ENCODE measurements around the gene NUP210L.
"Not testable (repeated sequence)": the region's sequence is repeated elsewhere in the genome, so short reads cannot be mapped to it uniquely, and the experiment has no call there.

The NUP210L gene

DNA sequence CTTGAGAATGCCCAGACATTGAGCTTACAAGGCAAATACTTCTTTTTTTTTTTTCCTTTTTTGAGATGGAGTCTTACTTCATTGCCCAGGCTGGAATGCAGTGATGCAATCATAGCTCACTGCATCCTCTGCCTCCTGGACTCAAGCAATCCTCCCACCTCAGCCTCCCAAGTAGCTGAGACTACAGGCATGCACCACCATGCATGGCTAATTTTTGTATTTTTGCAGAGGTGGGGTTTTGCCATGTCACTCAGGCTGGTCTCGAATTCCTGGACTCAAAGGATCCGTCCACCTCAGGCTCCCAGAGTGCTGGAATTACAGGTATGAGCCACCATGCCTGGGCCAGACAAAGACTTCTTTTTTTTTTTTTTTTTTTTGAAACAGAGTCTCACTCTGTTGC is 79.1 kb downstream of the NUP210L start:
- no peak for DNase-seq (ENCODE audit: low read depth)
- H3K4me3 ChIP-seq (ENCODE audit: low read depth, low read length), result no peak overlapping the region
- in situ Hi-C loops (cut with HindIII; ENCODE audit: low sequenced_read_pairs), result no loop called here
- TF ChIP-seq, protein P1, sequence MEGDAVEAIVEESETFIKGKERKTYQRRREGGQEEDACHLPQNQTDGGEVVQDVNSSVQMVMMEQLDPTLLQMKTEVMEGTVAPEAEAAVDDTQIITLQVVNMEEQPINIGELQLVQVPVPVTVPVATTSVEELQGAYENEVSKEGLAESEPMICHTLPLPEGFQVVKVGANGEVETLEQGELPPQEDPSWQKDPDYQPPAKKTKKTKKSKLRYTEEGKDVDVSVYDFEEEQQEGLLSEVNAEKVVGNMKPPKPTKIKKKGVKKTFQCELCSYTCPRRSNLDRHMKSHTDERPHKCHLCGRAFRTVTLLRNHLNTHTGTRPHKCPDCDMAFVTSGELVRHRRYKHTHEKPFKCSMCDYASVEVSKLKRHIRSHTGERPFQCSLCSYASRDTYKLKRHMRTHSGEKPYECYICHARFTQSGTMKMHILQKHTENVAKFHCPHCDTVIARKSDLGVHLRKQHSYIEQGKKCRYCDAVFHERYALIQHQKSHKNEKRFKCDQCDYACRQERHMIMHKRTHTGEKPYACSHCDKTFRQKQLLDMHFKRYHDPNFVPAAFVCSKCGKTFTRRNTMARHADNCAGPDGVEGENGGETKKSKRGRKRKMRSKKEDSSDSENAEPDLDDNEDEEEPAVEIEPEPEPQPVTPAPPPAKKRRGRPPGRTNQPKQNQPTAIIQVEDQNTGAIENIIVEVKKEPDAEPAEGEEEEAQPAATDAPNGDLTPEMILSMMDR (IDR thresholded peaks at IDR 0.05; ENCODE audit: low read depth, low read length, missing control alignments), result no peak

DNA sequence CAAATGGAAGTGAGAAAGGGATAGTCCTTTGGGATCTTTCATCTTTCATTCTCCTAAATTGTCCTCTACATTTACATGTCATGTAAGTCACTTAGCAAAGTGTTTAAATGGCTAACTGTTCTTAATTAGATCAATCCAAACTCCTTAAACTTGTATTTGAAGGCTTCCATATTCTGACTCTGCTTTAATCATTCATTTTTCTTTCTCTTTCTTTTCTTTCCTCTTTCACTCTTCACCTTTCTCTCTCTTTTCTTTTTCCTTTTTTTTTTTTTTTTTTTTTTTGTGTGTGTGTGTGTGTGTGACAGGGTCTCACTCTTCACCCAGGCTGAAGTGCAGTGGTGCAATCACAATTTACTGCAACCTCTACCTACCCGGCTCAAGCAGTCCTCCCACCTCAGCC is 92.6 kb downstream of the NUP210L start:
- in situ Hi-C loops (cut with HindIII; ENCODE audit: low sequenced_read_pairs), result loop anchor here (5.0 kb wide), 1 partner anchor 40 kb away; no protein-coding TSS in a partner anchor
- H3K4me3 ChIP-seq (ENCODE audit: low read depth, low read length), result no peak overlapping the region
- DNase-seq (ENCODE audit: low read depth), result no peak
- TF ChIP-seq, protein P1 (IDR thresholded peaks at IDR 0.05; ENCODE audit: low read depth, low read length, missing control alignments), result no peak

DNA sequence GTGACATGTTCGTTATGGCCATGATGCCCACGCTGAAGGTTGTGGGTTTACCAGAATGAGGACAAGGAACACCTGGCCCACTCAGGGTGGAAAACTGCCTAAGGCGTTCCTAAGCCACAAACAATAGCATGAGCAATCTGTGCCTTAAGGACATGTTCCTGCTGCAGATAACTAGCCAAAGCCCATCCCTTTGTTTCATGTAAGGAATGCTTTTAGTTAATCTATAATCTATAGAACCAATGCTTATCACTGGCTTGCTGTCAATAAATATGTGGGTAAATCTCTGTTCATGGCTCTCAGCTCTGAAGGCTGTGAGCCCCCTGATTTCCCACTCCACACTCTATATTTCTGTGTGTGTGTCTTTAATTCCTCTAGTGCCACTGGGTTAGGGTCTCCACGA is 107.4 kb downstream of the NUP210L start:
- in situ Hi-C loops (cut with HindIII; ENCODE audit: low sequenced_read_pairs); H3K4me3 ChIP-seq (ENCODE audit: low read depth, low read length); DNase-seq (ENCODE audit: low read depth): not testable (repeated sequence)

DNA sequence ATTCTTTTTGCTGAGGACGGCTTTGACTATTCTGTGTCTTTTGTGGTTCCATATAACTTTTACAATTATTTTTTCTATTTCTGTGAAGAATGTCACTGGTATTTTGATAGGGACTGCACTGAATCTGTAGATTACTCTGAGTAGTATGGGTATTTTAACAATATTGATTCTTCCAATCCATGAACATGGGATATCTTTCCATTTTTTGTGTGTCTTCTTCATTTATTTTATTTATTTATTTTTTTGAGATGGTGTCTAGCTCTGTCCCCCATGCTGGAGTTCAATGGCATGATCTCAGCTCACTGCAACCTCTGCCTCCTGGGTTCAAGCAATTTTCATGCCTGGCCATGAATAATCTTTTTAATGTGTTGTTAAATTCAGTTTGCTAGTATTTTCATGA is 121.2 kb downstream of the NUP210L start:
- DNase-seq (ENCODE audit: low read depth); in situ Hi-C loops (cut with HindIII; ENCODE audit: low sequenced_read_pairs); H3K4me3 ChIP-seq (ENCODE audit: low read depth, low read length): not testable (repeated sequence)

DNA sequence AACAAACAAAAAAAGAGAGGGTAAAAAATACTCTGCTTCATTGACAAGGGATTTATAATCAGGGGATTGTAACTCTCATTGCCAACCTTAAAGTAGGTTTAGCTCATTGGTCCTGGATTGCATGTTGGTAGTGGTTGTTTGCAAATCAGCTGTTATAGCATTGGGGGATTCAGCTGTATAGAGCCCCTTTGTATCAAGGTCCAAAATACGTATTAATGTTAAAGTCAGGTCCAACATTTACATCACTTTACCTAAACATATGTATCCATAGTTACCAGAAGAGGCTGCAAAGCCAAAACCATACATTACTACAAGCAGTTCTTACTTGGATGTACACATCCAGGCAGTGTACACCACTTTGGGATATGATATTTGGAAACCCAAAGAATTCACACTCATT is 134.9 kb downstream of the NUP210L start:
- no peak for DNase-seq (ENCODE audit: low read depth)
- TF ChIP-seq, protein P1 (IDR thresholded peaks at IDR 0.05; ENCODE audit: low read depth, low read length, missing control alignments), result no peak
- no peak overlapping the region for H3K4me3 ChIP-seq (ENCODE audit: low read depth, low read length)
- in situ Hi-C loops (cut with HindIII; ENCODE audit: low sequenced_read_pairs), result loop anchor here (5.0 kb wide), 1 partner anchor 42 kb away; no protein-coding TSS in a partner anchor

DNA sequence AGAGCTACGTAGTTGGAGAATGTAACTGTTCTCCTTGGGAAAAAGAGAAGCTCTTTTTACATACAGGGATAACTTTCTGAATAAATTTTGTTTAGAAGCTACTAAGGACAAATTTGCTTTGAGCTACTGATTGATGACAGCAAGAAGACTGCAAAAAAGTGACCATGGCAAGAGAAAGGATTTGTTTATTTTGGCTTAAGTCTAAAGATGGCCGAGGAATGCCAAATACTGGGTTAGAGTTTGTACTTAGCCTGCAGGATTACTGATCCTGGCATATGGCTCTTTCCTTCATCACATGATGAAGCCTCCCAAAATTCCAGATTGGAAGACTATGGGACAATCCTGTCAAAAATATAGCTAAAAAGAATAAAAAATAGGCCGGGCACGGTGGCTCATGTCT is 135.6 kb downstream of the NUP210L start:
- in situ Hi-C loops (cut with HindIII; ENCODE audit: low sequenced_read_pairs), result no loop called here
- TF ChIP-seq, protein P1 (IDR thresholded peaks at IDR 0.05; ENCODE audit: low read depth, low read length, missing control alignments), result no peak
- H3K4me3 ChIP-seq (ENCODE audit: low read depth, low read length), result no peak overlapping the region
- DNase-seq (ENCODE audit: low read depth), result no peak

DNA sequence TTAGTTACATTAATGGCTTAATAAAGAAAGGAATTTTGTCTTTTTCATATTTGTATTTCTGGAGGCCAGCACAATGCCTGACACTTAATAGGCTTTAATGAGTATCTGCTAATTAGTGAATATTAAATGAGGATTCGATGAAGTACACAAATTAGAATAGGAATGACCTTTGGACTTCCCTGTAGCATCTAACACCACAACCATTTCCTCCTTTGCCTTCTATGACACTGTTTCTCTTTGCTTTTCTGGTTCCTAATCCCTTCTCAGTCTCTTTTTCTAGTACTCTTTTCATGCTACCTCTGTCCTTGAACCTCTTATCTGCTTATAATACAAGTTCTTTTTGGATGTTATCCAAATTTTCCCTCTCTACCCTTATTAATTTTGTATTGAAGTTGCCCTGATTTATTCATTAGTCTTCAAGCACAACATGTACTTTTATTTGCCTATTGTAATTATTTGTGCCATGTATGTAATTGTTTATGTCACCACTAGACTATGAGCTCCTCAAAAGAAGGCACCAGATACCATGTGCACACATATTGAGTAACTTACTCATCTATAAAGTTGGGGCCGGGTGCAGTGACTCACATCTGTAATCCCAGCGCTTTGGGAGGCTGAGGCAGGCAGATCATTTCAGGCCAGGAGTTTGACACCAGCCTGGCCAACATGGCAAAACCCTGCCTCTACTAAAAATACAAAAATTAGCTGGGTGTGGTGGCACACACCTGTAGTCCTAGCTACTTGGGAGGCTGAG is 140.5 kb downstream of the NUP210L start:
- H3K4me3 ChIP-seq (ENCODE audit: low read depth, low read length), result no peak overlapping the region
- no peak for DNase-seq (ENCODE audit: low read depth)
- in situ Hi-C loops (cut with HindIII; ENCODE audit: low sequenced_read_pairs), result no loop called here
- TF ChIP-seq, protein P1 (IDR thresholded peaks at IDR 0.05; ENCODE audit: low read depth, low read length, missing control alignments), result no peak

DNA sequence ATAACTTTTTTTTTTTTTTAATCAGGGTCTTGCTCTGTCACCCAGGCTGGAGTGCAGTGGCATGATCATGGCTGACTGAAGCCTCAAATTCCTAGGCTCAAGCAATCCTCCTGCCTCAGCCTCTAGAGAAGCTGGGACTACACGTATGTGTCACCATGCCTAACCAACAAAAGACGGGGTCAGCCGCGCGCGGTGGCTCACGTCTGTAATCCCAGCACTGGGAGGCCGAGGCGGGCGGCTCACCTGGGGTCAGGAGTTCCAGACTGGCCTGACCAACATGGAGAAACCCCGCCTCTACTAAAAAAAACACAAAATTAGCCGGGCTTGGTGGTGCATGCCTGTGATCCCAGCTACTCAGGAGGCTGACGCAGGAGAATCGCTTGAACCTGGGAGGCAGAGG is 142.3 kb downstream of the NUP210L start:
- DNase-seq (ENCODE audit: low read depth); in situ Hi-C loops (cut with HindIII; ENCODE audit: low sequenced_read_pairs); H3K4me3 ChIP-seq (ENCODE audit: low read depth, low read length): not testable (repeated sequence)
